Sigmoid colon (tissue), 4 donors: ENCODE measurements around the gene ANO4.

Experiments used
- POLR2A ChIP-seq, 2 donors: fragments of 450-650 bp; IDR thresholded peaks; one replicate each; pipeline ENCODE4 v1.6.1; 2016; ENCODE audit warnings: antibody characterized with exemption in 2 of 2, mild to moderate bottlenecking in 2 of 2, moderate library complexity in 2 of 2
- POLR2AphosphoS5 ChIP-seq, 4 donors: sonication (generic); formaldehyde crosslinking; IDR thresholded peaks; one replicate each; pipeline ENCODE4 v1.6.1; 2017; ENCODE audit warnings: antibody characterized with exemption in 4 of 4
- TF ChIP-seq, protein P1 (sequence below), 4 experiments: fragments of 450-650 bp in 3 of 4; fragments of 200-600 bp in 1 of 4; IDR thresholded peaks; one replicate each; pipeline ENCODE4 v1.5.1; 2016 to 2019; ENCODE audit warnings: antibody characterized with exemption in 4 of 4, mild to moderate bottlenecking in 3 of 4, moderate library complexity in 2 of 4

DNA sequence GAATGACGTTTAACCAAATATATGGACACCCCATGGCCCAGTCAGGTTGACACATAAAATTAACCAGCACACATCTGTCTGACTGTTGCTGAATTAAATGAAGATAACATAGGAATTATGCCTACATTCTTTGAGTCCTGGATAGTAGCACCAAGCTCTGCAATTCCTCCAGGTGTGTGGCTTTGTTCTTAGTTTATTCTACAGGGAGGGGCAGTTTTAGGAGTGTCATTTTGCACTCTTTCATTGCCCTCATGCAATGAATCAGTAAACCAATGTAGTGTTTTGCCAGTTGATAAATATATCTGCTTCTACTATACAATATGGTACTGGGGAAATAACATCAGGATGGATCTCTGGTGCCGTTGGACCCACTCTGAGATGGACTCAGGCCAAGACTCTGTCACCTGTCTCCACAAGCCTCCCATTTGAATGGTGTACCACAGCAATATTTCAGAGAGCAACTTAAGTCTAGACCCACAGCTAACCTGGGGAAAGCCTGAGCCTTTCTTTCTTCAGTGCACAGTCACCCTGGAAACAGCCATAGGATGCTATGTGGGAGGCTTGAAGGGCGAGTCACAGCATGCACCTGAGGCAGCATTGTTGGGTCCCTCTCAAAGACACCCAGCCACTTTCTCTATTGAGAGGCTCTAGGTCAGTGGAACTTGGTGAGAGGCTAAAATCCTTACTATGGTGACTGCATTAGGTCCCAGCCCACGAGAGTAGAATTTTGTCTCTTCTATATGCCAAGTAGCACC is 73.2 kb downstream of the ANO4 start:
- TF ChIP-seq POLR2A (IDR thresholded peaks at IDR 0.05): no peak
- TF ChIP-seq, protein P1, sequence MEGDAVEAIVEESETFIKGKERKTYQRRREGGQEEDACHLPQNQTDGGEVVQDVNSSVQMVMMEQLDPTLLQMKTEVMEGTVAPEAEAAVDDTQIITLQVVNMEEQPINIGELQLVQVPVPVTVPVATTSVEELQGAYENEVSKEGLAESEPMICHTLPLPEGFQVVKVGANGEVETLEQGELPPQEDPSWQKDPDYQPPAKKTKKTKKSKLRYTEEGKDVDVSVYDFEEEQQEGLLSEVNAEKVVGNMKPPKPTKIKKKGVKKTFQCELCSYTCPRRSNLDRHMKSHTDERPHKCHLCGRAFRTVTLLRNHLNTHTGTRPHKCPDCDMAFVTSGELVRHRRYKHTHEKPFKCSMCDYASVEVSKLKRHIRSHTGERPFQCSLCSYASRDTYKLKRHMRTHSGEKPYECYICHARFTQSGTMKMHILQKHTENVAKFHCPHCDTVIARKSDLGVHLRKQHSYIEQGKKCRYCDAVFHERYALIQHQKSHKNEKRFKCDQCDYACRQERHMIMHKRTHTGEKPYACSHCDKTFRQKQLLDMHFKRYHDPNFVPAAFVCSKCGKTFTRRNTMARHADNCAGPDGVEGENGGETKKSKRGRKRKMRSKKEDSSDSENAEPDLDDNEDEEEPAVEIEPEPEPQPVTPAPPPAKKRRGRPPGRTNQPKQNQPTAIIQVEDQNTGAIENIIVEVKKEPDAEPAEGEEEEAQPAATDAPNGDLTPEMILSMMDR (IDR thresholded peaks at IDR 0.05): no peak
- no peak for TF ChIP-seq POLR2AphosphoS5 (IDR thresholded peaks at IDR 0.05)
